Panc1 (cell line): ENCODE results near the gene ZSCAN18. TPM values are rescaled to one million over a fixed set of nuclear protein-coding genes. Genes with fewer than 3 reads are reported as not detected.

Source experiments
- ATAC-seq: fragments of 200-7000 bp; cut with Tn5 transposase; 2 replicates; pipeline ENCODE4 v1.9.1; 2020; ENCODE audit warnings: mild to moderate bottlenecking, moderate library complexity
- BruUV-seq: library from RNA; stranded (reverse); fragments of 400-500 nt; replicated peaks from 2 replicates; lab custom pipeline; 2021; lab: Mats Ljungman, UMichigan
- CTCF ChIA-PET: fragments of 300-600 bp; sonication (Branson Sonifier 250); formaldehyde crosslinking; loops from one replicate; lab custom pipeline; 2022; ENCODE audit warnings: antibody characterized with exemption; lab: Charles Lee
- POLR2A ChIA-PET: fragments of 300-600 bp; sonication (Branson Sonifier 250); formaldehyde crosslinking; loops from one replicate; lab custom pipeline; 2022; ENCODE audit warnings: antibody characterized with exemption; lab: Charles Lee
- DNase-seq: peaks from one replicate; pipeline ENCODE4 v3.0.0-alpha.2; 2010; ENCODE audit warnings: low read depth, low spot score
- H3K27ac ChIP-seq: 2 replicates; pipeline ENCODE4 v1.5.1; 2011; ENCODE audit warnings: mild to moderate bottlenecking, low read length, inconsistent platforms
- H3K27me3 ChIP-seq: fragments of 200-500 bp; sonication (Bioruptor generic); 2 replicates; pipeline ENCODE4 v1.6.0; 2014; ENCODE audit warnings: low read length, inconsistent platforms; ENCODE audit not compliant: control insufficient read depth, insufficient read depth
- H3K36me3 ChIP-seq: fragments of 200-500 bp; sonication (Bioruptor generic); 2 replicates; pipeline ENCODE4 v1.5.1; 2014; ENCODE audit warnings: inconsistent platforms, mild to moderate bottlenecking, low read length, moderate library complexity; ENCODE audit not compliant: control insufficient read depth, insufficient read depth
- H3K4me1 ChIP-seq: 2 replicates; pipeline ENCODE4 v1.5.1; 2011; ENCODE audit warnings: inconsistent platforms, mild to moderate bottlenecking, low read length, moderate library complexity; ENCODE audit not compliant: control insufficient read depth, insufficient read depth
- H3K4me3 ChIP-seq, 2 experiments: 2 replicates each; pipeline ENCODE4 v1.5.1; 2011 to 2012; ENCODE audit warnings: low read depth in 2 of 2, low read length in 2 of 2, mild to moderate bottlenecking in 2 of 2, inconsistent platforms in 1 of 2, moderate library complexity in 1 of 2
- H3K9me3 ChIP-seq: fragments of 200-500 bp; sonication (Bioruptor generic); 2 replicates; pipeline ENCODE4 v1.5.1; 2014; ENCODE audit warnings: low read depth, mild to moderate bottlenecking, inconsistent platforms, low read length, moderate library complexity; ENCODE audit not compliant: control insufficient read depth, insufficient read depth
- CTCF ChIP-seq: fragments of 450-650 bp; IDR thresholded peaks from 2 replicates; pipeline ENCODE4 v1.5.1; 2017; ENCODE audit warnings: mild to moderate bottlenecking
- POLR2AphosphoS5 ChIP-seq: IDR thresholded peaks from 2 replicates; pipeline ENCODE4 v1.6.1; 2012; ENCODE audit warnings: mild to moderate bottlenecking, low read depth, low read length, moderate library complexity
- REST ChIP-seq, 2 experiments: IDR thresholded peaks; 2 replicates each; pipeline ENCODE4 v1.6.1; 2011 to 2012; ENCODE audit warnings: low read depth in 2 of 2, control low read depth in 1 of 2, low read length in 1 of 2, mild to moderate bottlenecking in 1 of 2, moderate library complexity in 1 of 2; ENCODE audit not compliant: insufficient read depth in 1 of 2
- SIN3A ChIP-seq: IDR thresholded peaks from 2 replicates; pipeline ENCODE4 v1.6.1; 2012; ENCODE audit warnings: low read depth, mild to moderate bottlenecking, low read length, moderate library complexity, borderline replicate concordance; ENCODE audit not compliant: insufficient read depth
- TCF7L2 ChIP-seq: IDR thresholded peaks from 2 replicates; pipeline ENCODE4 v1.6.1; 2011; ENCODE audit warnings: mild to moderate bottlenecking, low read depth, low read length, inconsistent platforms
- in situ Hi-C: cut with HindIII; loops from 2 replicates; pipeline ENCODE4 v1.10.0; 2016; ENCODE audit warnings: low sequenced_read_pairs, low pct_unique_long_range_greater_than_20kb
- intact Hi-C: fragments of 100-400 bp; cut with micrococcal nuclease; formaldehyde crosslinking; loops from one replicate; pipeline ENCODE4 v1.10.0; 2022; ENCODE audit not compliant: unreplicated experiment
- total RNA-seq: library from RNA; stranded (reverse); gene quantifications from one replicate; pipeline ENCODE4 v1.2.1, GENCODE V29; 2021; ENCODE audit not compliant: unreplicated experiment

ZSCAN18 gene
- total RNA-seq, 1 experiment from 2014 or later: not detected

- no peak overlapping the region for H3K27ac ChIP-seq
- H3K4me1 ChIP-seq: no peaks in the 10 kb centered on the region
- TF ChIP-seq CTCF (no peak), SIN3A (no peak), POLR2AphosphoS5 (no peak), REST (IDR thresholded peaks at IDR 0.05; ENCODE audit: insufficient read depth in 1 of 2, low read depth in 2 of 2, low read length in 1 of 2) (no peak), TCF7L2 (no peak)
- CTCF ChIA-PET: no interaction called here
- H3K9me3 ChIP-seq: no peaks in the 10 kb centered on the region
- intact Hi-C loops (no loop called here), in situ Hi-C loops (no loop called here)
- no TSS peak for BruUV-seq
- ATAC-seq: no peak
- H3K36me3 ChIP-seq: no peaks in the 10 kb centered on the region
- POLR2A ChIA-PET: no interaction called here
- no peak overlapping the region for H3K4me3 ChIP-seq
- H3K27me3 ChIP-seq: no peaks in the 10 kb centered on the region
- no peak for DNase-seq
Measured at GRCh38 chr19:58034477-58034793, 63.6 kb downstream of the ZSCAN18 start.

Other genes with a start within 250 kb of the ZSCAN18 start
- 57.3 TPM for gene ZNF587, start 248.4 kb downstream of the ZSCAN18 start, total RNA-seq
- 4.8 TPM for gene ZNF814, start 209.2 kb downstream of the ZSCAN18 start, total RNA-seq
- 22.8 TPM for gene ZNF417, start 181.6 kb downstream of the ZSCAN18 start, total RNA-seq
- gene ZNF418, start 162.8 kb downstream of the ZSCAN18 start, total RNA-seq: 5.1 TPM
- 10.1 TPM for gene ZNF256, start 150.5 kb downstream of the ZSCAN18 start, total RNA-seq
- 0.98 TPM for gene C19orf18, start 123.7 kb downstream of the ZSCAN18 start, total RNA-seq
- 16.1 TPM for gene ZNF606, start 95.4 kb downstream of the ZSCAN18 start, total RNA-seq
- not detected for gene ZSCAN1, start 64.2 kb downstream of the ZSCAN18 start, total RNA-seq
- not detected for gene ZNF135, start 38.9 kb downstream of the ZSCAN18 start, total RNA-seq
- 12.2 TPM for gene ZNF329, start 52.6 kb upstream of the ZSCAN18 start, total RNA-seq
- 13.7 TPM for gene ZNF274, start 84.8 kb upstream of the ZSCAN18 start, total RNA-seq
- 48.5 TPM for gene ZNF544, start 130.7 kb upstream of the ZSCAN18 start, total RNA-seq
- gene ZNF8, start 180.7 kb upstream of the ZSCAN18 start, total RNA-seq: 12.6 TPM
- gene ERVK3-1, start 207.1 kb upstream of the ZSCAN18 start, total RNA-seq: 84.0 TPM
- 6.6 TPM for gene ZSCAN22, start 228.8 kb upstream of the ZSCAN18 start, total RNA-seq